NCI-H2196 treated with DMSO at 0.1 percent for 48 hours (cell line): ENCODE measurements around the gene PIK3CB.
A peak's percentile ranks its signal among the peaks of the same experiment; 100 is the strongest.
"Not testable (repeated sequence)": the region's sequence is repeated elsewhere in the genome, so short reads cannot be mapped to it uniquely, and the experiment has no call there.

ENCODE experiments used
- DNase-seq: peaks from one replicate; lab custom pipeline; 2025; ENCODE audit not compliant: unreplicated experiment; lab: John Stamatoyannopoulos, UW

The PIK3CB gene

DNA sequence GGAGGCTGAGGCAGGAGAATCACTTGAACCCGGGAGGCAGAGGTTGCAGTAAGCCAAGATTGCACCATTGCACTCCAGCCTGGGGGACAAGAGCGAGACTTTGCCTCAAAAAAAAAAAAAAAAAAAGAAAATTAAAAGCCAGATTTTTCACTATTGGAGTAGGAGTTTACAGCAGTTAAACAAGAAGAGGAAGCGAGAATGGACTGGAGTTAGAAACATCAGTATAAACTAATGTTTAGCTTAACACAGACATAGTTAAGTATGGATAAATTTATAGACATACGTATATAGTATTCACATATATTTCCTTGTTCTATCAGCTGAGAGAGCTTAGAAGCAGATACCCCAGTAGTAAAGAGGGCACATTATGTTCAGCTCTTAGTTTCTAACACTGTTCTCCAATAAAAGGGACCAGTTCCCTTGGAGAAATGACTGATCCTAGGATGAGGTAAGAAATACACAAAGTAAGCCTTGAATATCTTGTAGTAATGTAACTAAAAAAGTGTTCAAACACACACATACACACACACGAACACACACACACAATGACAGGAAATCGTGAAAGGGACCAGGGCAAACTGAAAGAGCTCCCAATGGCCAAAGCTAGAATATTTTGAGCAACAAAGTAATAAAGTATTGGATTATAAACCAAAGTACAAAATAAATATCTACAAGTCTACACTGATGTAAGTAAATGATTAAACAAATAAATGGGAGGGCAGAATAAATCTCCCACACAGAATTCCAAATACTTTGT, 25.1 kb downstream of the PIK3CB start:
- no peak for DNase-seq

DNA sequence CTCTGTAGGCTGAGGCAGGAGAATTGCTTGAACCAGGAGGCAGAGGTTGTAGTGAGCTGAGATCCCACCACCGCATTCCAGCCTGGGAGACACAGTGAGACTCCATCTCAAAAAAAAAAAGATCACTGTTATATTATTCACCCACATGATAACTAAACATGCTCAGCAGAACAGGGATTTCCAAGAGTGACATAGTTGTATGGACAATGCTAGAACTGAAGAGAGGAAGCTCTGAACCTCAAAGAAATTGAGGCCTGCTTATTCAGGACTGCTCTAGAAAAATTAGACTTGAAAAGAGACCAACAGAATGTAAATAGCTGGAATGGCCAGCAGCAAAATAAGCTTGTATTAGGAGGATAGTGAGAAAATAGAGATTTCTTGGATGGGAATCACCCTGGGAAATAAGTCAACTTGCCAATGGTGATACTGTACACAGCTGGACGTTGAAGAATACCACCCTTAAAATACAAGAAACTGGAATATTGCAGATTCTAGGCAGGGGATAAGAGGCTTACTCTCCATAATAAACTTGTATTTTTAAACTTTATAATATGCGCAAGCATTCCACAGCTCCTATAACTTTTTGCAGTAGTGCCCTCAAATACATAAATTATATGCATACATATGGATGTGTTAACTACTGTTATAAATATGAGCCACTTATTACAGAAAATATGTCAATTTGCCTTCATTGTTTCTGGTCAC, 28.2 kb downstream of the PIK3CB start:
- DNase-seq, result no peak

DNA sequence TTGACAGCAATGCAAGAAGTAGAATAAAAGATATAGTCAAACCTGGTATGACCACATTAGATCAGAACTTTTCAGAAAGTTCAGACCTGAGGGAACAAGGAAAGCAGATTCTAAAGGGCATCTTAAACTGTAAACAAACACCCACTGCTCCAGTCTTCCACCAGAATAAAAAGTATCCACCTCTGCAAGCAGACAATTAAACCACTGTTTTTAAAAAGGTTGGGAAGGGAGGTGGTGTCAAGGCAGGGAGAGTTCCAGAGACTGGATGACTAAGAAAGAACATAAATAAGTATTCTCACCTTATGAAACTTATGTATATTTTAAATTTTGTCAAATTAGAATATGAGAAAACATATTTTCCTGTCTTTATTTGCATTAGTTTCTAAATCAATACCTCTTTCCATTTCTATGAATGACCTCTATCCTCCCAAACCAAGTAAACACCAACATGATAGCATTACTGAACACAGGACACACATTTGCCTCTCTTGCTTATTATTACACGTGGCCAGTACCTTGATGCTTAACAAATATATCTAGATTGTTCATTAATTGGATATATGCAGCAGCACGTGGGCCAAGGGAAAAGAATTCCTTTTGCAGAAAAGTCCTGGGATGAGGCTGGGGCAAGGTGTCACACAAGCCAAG, 31.6 kb downstream of the PIK3CB start:
- no peak for DNase-seq

DNA sequence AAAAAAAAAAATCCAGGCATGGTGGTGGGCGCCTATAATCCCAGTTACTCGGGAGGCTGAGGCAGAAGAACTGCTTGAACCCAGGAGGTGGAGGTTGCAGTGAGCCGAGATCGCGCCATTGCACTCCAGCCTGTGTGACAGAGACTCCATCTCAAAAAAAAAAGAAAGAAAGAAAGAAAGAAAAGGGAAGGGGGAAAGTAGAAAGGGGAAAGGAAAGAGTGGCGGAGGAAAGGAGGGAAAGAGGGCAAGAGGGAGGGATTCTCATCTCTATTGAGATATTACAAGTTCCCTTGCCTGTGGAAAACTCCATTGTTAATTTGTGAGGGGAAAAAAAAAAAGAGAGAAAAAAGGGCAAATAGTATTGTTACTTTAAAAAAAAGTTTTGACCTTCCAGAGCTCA, 32.5 kb downstream of the PIK3CB start:
- DNase-seq, result not testable (repeated sequence)

DNA sequence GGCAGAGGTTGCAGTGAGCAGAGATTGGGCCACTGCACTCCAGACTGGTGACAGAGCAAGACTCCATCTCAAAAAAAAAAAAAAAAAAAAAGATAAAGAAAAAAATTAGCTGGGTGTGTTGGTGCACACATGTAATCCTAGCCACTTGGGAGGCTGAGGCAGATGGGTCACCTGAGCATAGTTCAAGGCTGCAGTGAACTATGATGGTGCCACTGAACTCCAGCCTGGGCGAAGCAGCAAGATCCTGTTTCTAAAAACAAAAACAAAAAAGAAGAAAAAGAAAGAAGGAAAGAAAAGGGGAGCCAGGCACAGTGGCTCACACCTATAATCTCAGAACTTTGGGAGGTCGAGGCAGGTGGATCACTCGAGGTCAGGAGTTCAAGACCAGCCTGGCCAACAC, 32.9 kb downstream of the PIK3CB start:
- no peak for DNase-seq

DNA sequence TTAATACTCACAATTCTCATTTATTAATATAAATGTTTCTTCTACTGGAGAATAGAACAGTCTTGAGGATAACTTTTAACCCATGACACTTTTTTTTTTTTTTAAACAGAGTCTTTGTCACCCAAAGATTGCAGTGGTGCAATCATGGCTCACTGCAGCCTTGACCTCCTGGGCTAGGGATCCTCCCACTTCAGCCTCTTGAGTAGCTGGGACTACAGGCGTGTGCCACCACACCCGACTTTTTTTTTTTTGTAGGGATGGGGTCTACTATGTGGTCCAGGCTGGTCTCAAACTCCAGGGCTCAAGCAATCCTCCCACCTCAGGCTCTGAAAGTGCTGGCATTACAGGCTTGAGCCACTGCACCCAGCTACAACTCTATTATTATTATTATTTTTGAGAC, 34.5 kb downstream of the PIK3CB start:
- no peak for DNase-seq

DNA sequence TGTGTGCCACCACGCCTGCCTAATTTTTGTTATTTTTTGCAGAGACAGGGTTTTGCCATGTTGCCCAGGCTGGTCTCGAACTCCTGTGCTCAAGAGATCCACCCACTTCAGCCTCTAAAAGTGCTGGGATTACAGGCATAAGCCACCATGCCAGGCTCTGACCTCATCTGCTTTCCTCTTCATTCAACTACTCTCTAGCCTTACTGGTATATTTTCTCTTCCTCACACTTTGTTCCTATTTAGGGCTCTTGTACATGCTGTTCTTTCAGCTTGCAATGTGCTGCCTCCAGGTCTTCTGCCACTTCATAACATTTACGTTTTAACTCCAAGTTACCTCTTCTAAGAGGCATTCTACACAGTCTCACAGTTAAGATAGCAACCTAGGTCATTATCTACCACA, 34.9 kb downstream of the PIK3CB start:
- DNase-seq, result no peak

DNA sequence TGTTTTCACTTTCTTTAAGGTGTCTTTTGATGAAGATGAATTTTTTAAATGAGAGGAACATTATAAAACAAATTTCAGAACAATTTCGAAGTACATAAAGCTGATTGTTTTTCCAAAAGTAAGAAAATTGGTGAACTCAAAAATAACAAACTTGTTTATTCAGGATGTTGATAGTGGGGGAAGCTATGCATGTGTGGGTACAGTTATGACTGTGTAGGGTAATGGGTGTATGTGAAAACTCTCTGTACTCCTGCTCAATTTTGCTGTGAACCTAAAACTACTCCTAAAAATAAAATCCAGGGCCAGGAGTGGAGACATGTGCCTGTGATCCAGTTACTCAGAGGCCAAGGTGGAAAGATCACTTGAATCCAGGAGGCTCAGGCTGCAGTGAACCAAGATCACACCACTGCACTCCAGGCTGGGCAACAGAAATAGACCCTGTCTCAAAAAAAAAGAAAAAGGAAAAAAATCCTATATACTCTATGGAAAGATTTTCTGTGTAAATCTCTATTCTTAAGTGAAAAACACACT, 37.2 kb downstream of the PIK3CB start:
- DNase-seq, result no peak

DNA sequence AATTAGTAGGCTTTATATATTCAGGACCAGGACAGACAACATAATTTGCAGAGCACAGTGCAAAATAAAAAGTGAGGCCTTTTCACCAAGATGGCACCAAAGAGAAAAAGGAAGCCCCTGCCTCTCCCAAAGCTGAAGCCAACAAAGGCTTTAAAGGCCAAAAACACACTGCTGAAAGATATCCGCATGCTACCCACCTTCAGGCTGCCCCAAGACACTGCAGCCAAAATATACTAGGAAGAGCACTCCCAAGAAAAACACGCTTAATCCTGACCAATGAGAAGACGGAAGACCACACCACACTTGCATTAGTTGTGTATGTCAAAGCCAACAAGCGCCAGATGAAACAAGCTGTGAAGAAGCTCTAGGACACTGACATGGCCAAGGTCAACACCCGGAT, 38.0 kb downstream of the PIK3CB start:
- DNase-seq, result no peak

DNA sequence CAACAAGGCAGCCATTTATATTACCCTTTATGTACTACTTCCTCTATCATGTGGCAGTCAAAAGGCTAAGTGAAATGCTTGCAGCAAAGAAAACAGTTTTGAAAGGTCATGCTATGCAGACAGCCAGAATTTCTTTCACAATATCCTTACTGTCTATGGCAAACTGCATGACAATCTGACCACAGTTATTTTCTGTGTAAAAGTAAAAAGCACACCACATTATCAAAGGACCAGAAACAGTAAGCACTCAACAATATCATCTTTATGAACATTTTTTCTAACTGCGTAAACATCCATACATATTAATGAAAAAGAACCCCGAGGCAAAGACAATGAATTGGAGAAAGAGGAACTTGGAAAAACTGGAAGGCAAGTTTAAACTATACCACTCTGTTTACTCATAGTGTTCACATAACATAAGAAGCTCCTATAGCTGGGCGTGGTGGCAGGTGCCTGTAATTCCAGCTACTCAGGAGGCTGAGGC, 47.9 kb downstream of the PIK3CB start:
- DNase-seq, result no peak

DNA sequence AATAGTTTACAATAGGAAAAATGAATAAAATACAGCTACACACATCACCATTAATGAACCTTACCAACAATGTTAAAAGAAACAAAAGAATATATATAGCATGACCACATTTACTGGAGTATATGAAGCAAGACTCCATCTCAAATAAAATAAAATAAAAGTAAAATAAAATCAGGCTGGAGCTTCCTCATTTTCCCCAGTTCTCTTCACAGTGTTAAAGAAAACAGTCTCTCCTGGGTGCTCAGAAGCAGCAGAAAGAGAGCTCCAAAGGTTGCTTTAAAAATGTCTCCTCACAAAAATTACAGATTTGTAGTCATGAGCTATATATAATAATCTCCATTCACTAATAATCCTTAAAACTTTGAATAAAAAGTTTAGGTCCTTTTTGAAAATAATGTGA, 48.8 kb downstream of the PIK3CB start:
- no peak for DNase-seq

DNA sequence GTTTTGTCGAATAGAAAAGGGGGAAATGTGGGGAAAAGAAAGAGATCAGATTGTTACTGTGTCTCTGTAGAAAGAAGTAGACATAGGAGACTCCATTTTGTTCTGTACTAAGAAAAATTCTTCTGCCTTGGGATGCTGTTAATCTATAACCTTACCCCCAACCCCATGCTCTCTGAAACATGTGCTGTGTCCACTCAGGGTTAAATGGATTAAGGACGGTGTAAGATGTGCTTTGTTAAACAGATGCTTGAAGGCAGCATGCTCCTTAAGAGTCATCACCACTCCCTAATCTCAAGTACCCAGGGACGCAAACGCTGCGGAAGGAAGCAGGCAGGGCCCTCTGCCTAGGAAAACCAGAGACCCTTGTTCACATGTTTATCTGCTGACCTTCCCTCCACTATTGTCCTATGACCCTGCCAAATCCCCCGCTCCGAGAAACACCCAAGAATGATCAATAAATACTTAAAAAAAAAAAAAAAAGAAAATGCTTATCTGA, 49.3 kb downstream of the PIK3CB start:
- not testable (repeated sequence) for DNase-seq

DNA sequence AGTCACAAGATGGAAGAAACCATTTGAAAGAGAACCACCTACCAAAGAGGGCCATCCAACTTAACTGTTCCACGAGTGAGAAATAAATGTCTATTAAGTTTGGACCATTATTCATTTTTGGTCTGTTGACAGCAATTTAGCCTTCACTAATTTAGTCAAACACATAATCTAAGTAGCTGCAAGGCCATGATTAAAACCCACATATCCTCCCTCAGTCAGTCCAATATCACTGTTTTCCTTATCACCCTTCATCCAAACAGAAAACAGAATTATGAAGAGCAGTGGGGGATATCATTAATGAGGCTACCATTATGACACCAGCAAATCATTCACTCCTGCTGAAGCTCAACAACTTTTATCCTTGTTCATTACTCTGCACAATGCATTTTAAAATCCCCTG, 52.0 kb downstream of the PIK3CB start:
- no peak for DNase-seq

DNA sequence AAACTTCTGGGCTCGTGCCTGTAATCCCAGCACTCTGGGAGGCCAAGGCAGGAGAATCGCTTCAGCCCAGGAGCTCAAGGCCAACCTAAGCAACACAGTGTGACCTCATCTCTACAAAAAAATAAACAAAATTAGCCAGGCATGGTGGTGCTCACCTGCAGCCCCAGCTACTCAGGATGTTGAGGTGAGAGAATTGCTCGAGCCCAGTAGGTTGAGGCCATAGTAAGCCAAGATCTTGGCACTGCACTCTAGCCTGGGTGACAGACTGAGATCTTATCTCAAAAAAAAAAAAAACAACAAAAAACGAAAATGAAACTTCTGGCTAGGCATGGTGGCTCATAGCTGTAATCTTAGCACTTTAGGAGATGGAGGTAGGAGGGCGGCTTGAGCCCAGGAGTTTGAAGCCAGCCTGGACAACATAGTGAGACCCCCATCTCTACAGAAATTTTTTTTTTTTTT, 53.7 kb downstream of the PIK3CB start:
- peak; percentile 30 for DNase-seq

DNA sequence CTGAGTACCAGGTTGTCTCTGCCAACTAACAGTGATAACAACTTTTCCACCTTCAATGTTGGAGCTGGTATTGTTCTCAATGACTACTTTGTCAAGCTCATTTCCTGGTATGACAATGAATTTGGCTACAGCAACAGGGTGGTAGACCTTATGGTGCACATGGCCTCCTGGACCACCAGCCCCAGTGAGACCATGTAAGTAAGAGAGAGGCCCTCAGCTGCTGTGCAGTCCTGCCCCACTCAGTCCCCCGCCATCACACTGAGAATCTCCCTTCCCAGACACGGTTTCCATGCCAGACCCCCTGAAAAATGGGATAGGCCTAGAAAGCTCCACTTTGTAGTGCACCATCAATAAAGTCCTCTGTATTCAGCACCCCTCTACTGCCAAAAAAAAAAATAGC, 56.1 kb downstream of the PIK3CB start:
- no peak for DNase-seq

DNA sequence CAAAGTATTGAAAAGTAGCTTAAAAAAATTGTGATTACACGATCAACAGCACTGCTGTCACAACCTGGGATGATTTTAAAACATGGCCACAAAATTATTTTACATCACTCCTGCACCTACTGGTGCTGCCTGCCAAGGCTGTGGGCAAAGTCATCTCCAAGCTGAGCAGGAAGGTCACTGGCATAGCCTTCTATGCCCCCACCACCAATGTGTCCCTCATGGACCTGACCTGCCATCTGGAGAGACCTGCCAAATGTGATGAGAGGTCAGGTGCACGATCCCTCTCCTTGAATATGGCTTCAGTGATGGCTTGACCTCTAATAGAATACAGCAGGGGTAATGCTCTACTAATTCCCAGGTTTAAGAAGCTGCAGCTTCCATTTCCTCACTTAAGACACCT, 57.8 kb downstream of the PIK3CB start:
- no peak for DNase-seq

DNA sequence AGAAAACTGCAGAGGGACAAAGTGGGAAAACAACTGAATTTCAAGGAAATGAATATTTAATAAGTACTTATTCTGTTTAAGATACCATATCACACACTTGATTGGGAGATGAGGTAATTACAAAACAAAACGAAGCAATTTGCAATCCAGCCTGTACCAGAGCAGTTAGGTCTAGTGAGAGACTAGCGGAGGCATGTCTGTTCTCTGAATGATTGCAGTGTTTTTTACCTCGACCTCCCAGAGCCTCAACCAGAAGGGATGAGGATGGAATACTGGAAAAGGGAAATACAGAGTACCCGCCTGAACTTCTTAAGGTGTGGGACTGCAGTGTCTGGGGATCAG, 59.5 kb downstream of the PIK3CB start:
- no peak for DNase-seq

DNA sequence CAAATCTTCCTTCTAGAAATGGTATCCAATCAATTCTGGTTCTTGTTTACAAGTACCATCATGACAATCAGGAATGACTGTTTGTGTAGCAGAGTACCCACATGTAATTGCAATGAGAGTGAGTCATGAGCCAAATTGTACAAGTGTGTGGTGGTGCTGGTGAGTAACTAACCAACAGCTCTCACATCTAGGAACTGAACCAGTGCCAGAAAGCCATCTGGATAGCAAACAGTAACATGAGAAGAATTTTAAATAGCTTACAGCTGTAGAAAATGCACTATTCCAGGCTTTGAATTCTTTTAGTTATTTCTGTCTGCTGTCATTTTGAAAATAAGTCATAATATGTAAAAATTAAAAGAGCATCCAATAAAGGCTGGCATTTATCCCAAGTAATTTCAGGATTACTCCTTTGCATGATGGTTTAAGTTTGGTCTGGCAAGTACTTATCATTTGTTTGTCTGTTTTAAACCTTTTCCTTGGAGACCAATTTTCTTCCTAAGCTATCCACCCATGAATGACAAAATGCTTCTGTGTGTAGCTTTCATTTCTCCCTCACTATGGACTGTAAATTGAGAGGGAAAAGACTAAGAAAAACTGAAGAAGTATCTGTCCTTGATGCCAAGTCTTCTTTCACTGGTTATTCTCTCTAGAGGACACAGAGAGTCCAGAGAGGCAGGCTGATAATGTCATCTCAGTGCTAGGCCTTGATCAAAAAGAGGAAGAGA, 60.0 kb downstream of the PIK3CB start:
- peak; percentile 96 for DNase-seq

DNA sequence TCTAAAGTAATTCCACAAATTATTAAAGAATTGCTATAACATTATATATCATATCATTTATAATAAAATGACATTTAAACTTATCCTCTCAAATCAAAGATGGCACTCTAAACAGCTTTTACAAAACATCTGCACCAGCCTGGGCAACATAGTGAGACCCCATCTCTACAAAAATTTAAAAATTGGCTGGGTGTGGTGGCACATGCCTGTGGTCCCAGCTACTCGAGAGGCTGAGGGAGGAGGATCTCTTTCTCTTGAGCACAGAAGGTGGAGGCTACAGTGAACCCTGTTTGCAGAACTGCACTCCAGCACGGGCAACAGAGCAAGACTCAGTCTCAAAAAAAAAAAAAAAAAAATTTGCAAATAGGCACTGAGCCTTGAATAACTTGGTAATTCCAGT, 63.1 kb downstream of the PIK3CB start:
- DNase-seq, result no peak

DNA sequence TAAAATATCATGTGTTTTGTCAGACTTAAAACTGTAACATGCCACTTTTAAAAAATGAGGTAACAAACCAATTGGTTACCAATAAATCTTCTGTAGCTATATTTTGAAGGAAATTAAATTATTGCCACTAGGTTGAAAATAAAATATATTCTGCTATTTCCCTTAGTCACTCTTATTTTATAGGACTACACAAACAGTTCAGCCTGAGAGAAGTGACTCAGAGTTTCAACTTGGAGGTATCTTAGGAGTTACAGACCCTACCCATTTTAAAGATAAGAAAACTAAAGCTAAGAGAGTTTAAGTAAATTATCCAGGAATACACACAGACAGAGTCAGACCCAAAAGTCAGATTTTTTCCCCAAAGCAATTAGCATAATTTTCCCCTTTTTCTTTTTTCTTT, 65.1 kb downstream of the PIK3CB start:
- DNase-seq, result no peak

DNA sequence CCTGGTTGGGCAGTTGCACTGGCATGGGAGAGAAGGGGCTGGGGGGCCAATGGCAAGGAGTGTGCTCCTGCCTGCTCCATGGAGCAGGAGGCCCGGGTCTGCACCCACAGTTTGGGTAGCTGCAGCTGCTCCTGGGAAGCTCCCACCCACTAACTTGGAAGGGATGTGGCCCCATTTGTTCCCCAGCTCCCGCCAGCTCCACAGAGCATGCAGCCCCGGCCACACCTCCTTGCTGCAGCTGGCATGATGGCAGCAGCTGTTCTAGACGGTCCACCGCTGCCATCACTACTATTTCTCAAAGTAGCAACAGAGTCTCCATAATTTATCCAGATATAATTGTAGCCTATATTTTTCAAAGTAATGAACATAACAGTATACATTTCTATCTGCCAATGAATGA, 65.8 kb downstream of the PIK3CB start:
- no peak for DNase-seq
